ENCODE measurements around the gene BABAM2. TPM values are rescaled to one million over a fixed set of nuclear protein-coding genes. Genes with fewer than 3 reads are reported as not detected.

BABAM2 gene
- total and polyA plus RNA-seq, 9 of the 15 experiments (the other 6 are each of a cell fraction or from before 2014, with no cell fraction given), result 10.9 to 37.4 (median 25.6) TPM

GRCh38 chr2:27887111-27887510, 3.4 kb upstream of the BABAM2 start:
- Histone ChIP-seq H3K27me3 (ENCODE audit: control insufficient read depth in 2 of 2, insufficient read depth in 2 of 2, low read length in 2 of 2) (no peaks in the 10 kb centered on the region), H3K36me3 (ENCODE audit: control insufficient read depth, insufficient read depth, low read length) (no peaks in the 10 kb centered on the region), H4K20me1 (replicated peaks; ENCODE audit: control insufficient read depth, insufficient read depth, low read length) (no peaks in the 10 kb centered on the region), H3K79me2 (ENCODE audit: control insufficient read depth, insufficient read depth, low read length) (peaks cover 15% of the 10 kb centered on the region), H3K9me3 (replicated peaks; ENCODE audit: control insufficient read depth, insufficient read depth, low read depth, low read length) (no peaks in the 10 kb centered on the region), H3K27ac (ENCODE audit: extremely low read depth, low read depth, low read length) (no peak overlapping the region), H3K9ac (ENCODE audit: insufficient read depth in 1 of 2, low read depth in 2 of 2, low read length in 2 of 2) (no peak overlapping the region), H3K4me2 (ENCODE audit: insufficient read depth, low read length) (no peak overlapping the region), H3K9me1 (ENCODE audit: control insufficient read depth, insufficient read depth, low read length) (no peaks in the 10 kb centered on the region), H2AFZ (ENCODE audit: low read depth, low read length) (no peak overlapping the region), H3K4me1 (replicated peaks in 1 of 2; ENCODE audit: control insufficient read depth in 2 of 2, insufficient read depth in 2 of 2, low read length in 2 of 2) (peaks cover 6 to 10% of the 10 kb centered on the region in 2 experiments; a peak in 4 of 5 replicates), H3K4me3 (no peak overlapping the region)
- intact Hi-C loops (cut with micrococcal nuclease), result no loop called here
- POLR2A ChIA-PET, result interaction anchor here (0.6 kb wide), 1 partner anchor 151 kb away, joined by 3 read pairs; no protein-coding TSS in a partner anchor
- in situ Hi-C loops (cut with MboI), result no loop called here
- TF ChIP-seq, protein P1, sequence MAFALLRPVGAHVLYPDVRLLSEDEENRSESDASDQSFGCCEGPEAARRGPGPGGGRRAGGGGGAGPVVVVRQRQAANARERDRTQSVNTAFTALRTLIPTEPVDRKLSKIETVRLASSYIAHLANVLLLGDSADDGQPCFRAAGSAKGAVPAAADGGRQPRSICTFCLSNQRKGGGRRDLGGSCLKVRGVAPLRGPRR (CRISPR knock-in tag; IDR thresholded peaks at IDR 0.05), result no peak
- no peak for TF ChIP-seq PYGO2 (tag; IDR thresholded peaks at IDR 0.05)
- TF ChIP-seq CCNT2 (IDR thresholded peaks at IDR 0.05; ENCODE audit: borderline replicate concordance, extremely low read depth, insufficient read length, low read depth, low read length), result no peak
- TF ChIP-seq ZNF445 (CRISPR knock-in tag; IDR thresholded peaks at IDR 0.05; ENCODE audit: low read depth), result no peak
- no peak for TF ChIP-seq IRF2 (CRISPR knock-in tag; IDR thresholded peaks at IDR 0.05)
- TF ChIP-seq, protein P2, sequence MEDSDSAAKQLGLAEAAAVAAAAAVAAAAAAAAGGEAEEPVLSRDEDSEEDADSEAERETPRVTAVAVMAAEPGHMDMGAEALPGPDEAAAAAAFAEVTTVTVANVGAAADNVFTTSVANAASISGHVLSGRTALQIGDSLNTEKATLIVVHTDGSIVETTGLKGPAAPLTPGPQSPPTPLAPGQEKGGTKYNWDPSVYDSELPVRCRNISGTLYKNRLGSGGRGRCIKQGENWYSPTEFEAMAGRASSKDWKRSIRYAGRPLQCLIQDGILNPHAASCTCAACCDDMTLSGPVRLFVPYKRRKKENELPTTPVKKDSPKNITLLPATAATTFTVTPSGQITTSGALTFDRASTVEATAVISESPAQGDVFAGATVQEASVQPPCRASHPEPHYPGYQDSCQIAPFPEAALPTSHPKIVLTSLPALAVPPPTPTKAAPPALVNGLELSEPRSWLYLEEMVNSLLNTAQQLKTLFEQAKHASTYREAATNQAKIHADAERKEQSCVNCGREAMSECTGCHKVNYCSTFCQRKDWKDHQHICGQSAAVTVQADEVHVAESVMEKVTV (CRISPR knock-in tag; IDR thresholded peaks at IDR 0.05), result no peak
- no peak for TF ChIP-seq ZBTB34 (CRISPR knock-in tag; IDR thresholded peaks at IDR 0.05)
- TF ChIP-seq BACH1 (tag; IDR thresholded peaks at IDR 0.05), result no peak
- TF ChIP-seq MYC (IDR thresholded peaks at IDR 0.05; ENCODE audit: low read depth, low read length), result no peak
- no peak for TF ChIP-seq MYC (CRISPR knock-in tag; IDR thresholded peaks at IDR 0.05; ENCODE audit: borderline replicate concordance, low read depth)
- TF ChIP-seq ZNF785 (CRISPR knock-in tag; IDR thresholded peaks at IDR 0.05), result no peak
- TF ChIP-seq, protein P3, sequence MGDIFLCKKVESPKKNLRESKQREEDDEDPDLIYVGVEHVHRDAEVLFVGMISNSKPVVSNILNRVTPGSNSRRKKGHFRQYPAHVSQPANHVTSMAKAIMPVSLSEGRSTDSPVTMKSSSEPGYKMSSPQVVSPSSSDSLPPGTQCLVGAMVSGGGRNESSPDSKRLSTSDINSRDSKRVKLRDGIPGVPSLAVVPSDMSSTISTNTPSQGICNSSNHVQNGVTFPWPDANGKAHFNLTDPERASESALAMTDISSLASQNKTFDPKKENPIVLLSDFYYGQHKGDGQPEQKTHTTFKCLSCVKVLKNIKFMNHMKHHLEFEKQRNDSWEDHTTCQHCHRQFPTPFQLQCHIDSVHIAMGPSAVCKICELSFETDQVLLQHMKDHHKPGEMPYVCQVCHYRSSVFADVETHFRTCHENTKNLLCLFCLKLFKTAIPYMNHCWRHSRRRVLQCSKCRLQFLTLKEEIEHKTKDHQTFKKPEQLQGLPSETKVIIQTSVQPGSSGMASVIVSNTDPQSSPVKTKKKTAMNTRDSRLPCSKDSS (IDR thresholded peaks at IDR 0.05; ENCODE audit: low read depth, partially characterized antibody), result no peak
- FAIRE-seq (no peak), ATAC-seq (no peak), DNase-seq (ENCODE audit: extremely low read depth in 1 of 4, low spot score in 3 of 4) (no peak)
- CTCF ChIA-PET (ENCODE audit: low intra/inter-chr PET ratio), result no interaction called here
- BruUV-seq (replicated peaks), result no TSS peak
- 26% methylated on average over 2 of the region's 2 CpGs for WGBS (ENCODE audit: insufficient coverage, low coverage, missing lambda C conversion rate)
